ENCODE results near the gene FOXA3.
A peak's percentile ranks its signal among the peaks of the same experiment; 100 is the strongest.

Gene FOXA3

DNA sequence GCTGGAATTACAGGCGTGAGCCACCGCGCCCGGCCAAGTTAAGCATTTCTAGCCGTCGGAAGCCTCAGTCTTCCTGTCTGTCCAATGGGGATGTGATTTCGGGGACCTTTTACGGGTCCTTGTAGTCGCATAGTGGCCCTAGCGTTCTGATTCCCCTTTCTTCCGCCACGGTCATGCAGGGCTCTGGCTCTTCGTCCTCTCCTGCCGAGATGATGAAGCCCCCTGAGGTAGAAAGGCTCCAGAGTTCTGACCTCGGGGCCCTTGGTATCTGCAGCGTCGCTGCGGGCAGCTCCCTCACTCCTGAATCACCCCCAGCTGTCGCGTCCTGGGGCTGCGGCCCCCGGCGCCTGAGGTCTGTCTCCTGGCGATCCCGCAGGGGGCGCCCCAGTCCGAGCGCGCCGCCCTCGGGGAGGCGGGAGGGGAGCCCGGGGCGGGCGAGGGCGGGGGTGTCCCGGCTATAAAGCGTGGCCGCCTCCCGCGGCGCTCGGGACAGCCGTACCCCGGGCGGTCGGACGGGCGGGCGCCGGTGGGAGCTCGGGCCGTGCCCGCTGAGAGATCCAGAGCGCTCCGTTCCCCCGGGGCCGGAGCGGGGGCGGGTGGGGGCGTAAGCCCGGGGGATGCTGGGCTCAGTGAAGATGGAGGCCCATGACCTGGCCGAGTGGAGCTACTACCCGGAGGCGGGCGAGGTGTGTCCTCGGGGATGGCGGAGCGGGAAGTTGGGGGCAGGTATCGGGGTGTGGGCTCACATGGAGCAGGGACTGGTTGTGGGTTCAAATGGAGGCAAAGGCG, at the start of gene FOXA3:
Gene FOXA3 (plus strand): TSS at position 487 of the 789 bp plus-strand sequence. CDS start 131 bp downstream, at position 618.
- Histone ChIP-seq H3K4me3 (ENCODE audit: low read length) (peak within 1 kb of the TSS; percentile 30), H2AFZ (ENCODE audit: low read depth, low read length) (peak within 1 kb of the TSS; percentile 58), H3K36me3 (ENCODE audit: insufficient read depth, low read length) (peaks cover 11% of the 10 kb centered on the region)

DNA sequence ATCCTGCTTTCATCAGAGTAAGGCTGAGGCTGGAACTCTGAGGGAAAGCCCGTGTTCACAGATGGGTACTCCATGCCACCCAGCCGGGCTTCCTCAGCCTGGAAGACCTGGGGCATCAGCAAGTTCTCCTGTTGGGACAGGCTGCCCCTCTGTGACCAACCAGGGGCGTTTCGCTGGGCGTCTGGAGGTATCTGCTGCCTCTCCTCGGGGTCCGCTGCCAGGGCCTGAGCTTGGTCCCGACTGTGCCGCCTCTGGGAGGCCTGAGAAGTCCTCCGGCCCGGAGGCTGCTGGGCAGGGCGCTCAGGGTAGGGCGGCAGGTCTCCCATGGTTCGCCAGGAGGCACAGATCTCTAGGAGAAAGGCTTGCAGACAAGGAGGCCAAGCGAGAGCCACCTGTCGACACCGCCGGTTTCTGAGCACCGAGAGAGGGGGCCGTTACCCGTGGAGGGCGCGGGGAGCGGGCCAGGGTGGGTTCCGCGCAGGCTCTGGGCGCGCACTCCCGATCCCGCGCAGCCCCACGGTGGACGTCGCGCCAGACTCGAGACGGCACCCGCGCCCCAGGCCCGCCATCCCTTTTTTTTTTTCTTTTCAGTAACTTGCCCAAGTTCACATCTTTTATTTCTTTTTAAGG, 49.2 kb upstream of the FOXA3 start, which contains the start of gene RSPH6A:
Gene RSPH6A (minus strand): TSS at position 458 of the 630 bp plus-strand sequence. CDS start 132 bp downstream, at position 326.
- H3K9me3 ChIP-seq (ENCODE audit: low read length): no peaks in the 10 kb centered on the region
- H3K27me3 ChIP-seq (ENCODE audit: insufficient read depth, low read length): no peaks in the 10 kb centered on the region
- peak within 1 kb of the TSS; percentile 36 for H3K4me3 ChIP-seq (ENCODE audit: low read length)
- H3K4me1 ChIP-seq (ENCODE audit: insufficient read depth, low read length): peaks cover 15% of the 10 kb centered on the region
- H3K36me3 ChIP-seq (ENCODE audit: insufficient read depth, low read length): peaks cover 7% of the 10 kb centered on the region
- H2AFZ ChIP-seq (ENCODE audit: low read depth, low read length): no peak within 1 kb of the TSS

More for the DNA sequence above, at the start of gene FOXA3:
- Histone ChIP-seq H3K27me3 (ENCODE audit: insufficient read depth, low read length) (peaks cover 27% of the 10 kb centered on the region), H3K9me3 (ENCODE audit: low read length) (no peaks in the 10 kb centered on the region), H3K4me1 (ENCODE audit: insufficient read depth, low read length) (peaks cover 5% of the 10 kb centered on the region)

DNA sequence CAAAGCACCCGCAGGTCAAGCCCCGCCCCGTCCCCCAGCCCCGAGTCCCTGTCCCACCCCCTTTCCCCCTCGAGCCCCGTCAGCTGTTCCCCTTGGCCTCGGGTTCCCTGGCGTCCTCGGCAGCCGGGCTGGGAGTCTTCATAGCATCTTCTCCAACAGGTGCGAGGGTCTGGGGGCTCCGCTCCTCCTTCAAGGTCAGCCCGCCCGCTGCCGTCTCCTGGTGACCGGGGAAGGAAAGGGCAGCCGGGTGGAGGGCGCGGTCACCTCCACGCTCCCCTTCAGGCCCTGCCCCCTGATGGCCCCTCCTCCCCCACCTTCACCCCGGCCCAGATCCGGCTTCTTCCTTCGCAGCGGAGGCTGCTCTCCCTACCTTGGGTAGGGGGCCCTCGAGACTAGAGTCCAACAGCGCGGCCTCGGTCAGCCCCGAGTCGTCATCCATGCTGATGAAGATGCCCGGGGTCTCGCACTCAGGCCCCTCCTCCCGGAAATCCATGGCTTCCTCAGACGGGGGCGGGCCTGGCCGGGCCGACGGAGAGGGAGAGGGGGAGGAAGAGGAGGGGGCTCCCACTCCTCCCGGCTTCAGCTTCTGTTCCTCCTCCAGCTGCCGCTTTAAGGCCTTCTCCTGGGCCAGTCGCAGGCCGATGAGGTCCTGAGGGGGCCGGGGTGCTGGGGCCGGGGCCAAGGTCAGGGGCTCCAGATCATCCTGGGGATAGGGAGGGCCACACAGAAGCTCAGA, 48.5 kb upstream of the FOXA3 start:
- peaks cover 15% of the 10 kb centered on the region for H3K4me1 ChIP-seq (ENCODE audit: insufficient read depth, low read length)
- no peaks in the 10 kb centered on the region for H3K9me3 ChIP-seq (ENCODE audit: low read length)
- H2AFZ ChIP-seq (ENCODE audit: low read depth, low read length): no peak overlapping the region
- peak overlapping the region; percentile 36 for H3K4me3 ChIP-seq (ENCODE audit: low read length)
- no peaks in the 10 kb centered on the region for H3K27me3 ChIP-seq (ENCODE audit: insufficient read depth, low read length)
- H3K36me3 ChIP-seq (ENCODE audit: insufficient read depth, low read length): peaks cover 14% of the 10 kb centered on the region

DNA sequence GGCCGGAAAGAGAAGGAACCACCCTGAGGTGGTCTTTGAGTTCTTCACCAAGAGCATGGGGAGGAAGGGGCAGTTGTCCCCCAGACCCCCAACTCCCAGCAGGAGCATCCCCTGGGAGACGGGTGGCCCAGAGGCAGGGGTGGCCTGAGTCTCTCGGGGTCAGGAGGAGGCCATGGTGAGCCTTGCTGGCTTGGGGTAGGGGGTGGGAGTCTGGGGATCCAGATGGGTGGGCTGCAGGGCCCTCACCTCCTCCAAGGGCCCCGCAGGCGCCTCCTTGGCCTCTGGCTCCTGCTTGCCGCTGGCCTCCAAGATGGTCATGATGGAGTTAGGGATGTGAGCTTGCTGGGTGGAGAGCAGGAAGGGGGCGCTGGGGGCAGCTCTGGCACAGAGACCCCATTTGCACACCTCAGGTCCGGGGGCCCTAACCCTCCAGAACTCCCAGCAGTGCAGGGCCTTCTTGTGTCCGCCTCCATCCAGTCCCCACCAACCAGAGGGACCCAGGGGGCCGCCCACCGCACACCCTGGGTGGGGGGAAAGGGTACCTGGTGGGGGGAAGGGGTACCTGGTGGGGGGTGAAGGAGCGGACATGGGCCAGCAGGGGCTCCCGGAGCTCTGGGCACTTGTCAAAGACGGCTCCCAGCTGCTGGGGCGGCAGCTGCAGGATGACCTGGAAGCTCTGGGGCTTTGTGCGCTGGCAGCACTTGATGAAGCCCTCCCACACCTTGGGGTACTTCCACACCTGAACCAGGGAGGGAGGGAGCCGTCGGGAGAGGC, 47.7 kb upstream of the FOXA3 start:
- no peaks in the 10 kb centered on the region for H3K9me3 ChIP-seq (ENCODE audit: low read length)
- H2AFZ ChIP-seq (ENCODE audit: low read depth, low read length): no peak overlapping the region
- H3K36me3 ChIP-seq (ENCODE audit: insufficient read depth, low read length): peaks cover 20% of the 10 kb centered on the region
- H3K4me3 ChIP-seq (ENCODE audit: low read length): peak overlapping the region; percentile 36
- no peaks in the 10 kb centered on the region for H3K27me3 ChIP-seq (ENCODE audit: insufficient read depth, low read length)
- H3K4me1 ChIP-seq (ENCODE audit: insufficient read depth, low read length): peaks cover 15% of the 10 kb centered on the region

DNA sequence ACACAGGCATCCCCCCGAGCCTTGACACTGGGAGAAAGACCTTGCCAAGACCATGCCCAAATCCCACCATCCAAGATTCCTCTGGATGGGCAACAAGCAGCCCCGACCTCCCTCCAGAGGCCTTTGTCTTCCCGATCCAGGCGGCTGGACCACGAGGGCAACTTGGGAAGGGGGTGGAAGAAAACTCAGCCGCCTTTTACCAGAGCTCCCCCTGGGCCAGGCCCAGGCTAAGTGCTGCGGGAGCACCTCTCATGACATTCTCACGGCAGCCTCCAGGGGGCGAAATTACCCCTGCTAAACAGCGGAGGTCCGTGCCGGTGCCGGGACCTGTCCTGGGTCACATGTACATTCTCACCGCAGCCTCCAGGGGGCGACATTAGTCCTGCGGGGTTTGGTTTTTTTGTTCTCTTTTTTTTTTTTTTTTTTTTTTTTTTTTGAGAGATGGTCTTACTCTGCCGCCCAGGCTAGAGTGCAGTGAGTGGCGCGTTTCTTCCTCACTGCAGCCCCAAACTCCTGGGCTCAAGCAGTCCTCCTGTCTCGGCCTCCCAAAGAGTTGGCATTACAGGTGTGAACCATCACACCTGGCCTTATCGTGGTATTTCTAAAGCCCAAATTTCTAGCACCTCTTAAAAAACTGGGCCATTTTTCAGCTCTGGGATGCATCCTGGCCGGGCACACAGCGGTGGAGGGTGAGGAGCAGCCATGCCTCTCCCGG, 47.0 kb upstream of the FOXA3 start:
- no peak overlapping the region for H3K4me3 ChIP-seq (ENCODE audit: low read length)
- H3K4me1 ChIP-seq (ENCODE audit: insufficient read depth, low read length): peaks cover 15% of the 10 kb centered on the region
- H3K9me3 ChIP-seq (ENCODE audit: low read length): no peaks in the 10 kb centered on the region
- peaks cover 25% of the 10 kb centered on the region for H3K36me3 ChIP-seq (ENCODE audit: insufficient read depth, low read length)
- no peak overlapping the region for H2AFZ ChIP-seq (ENCODE audit: low read depth, low read length)
- H3K27me3 ChIP-seq (ENCODE audit: insufficient read depth, low read length): no peaks in the 10 kb centered on the region

DNA sequence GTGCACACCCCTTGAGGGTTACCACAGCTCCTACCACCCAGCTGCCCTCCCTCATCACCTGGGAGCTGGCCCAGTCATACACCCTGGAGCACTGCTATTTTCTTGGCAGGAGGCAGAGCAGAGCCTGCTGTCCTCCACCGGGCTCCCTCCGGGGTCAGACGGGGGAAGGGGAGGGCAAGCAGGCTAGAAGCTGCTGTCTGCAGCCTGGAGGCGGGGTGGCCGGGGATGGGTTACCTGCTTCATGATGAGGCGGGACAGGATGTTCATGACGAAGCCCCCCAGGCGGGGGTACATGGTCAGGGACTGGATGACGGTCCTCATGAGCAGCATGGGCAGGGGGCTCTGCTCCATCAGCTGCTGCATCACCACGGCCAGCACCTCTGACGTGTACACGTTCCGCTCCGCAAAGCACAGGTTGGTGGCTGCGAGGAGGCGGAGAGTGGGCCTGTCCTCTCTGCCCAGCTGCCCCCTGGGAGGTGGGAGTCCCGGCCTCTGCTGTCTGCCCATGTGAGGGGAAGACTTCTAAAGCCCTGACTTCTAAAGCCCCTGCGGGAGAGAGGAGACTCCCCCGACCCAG, 46.3 kb upstream of the FOXA3 start:
- no peaks in the 10 kb centered on the region for H3K27me3 ChIP-seq (ENCODE audit: insufficient read depth, low read length)
- peaks cover 30% of the 10 kb centered on the region for H3K36me3 ChIP-seq (ENCODE audit: insufficient read depth, low read length)
- no peak overlapping the region for H3K4me3 ChIP-seq (ENCODE audit: low read length)
- peaks cover 15% of the 10 kb centered on the region for H3K4me1 ChIP-seq (ENCODE audit: insufficient read depth, low read length)
- no peaks in the 10 kb centered on the region for H3K9me3 ChIP-seq (ENCODE audit: low read length)
- no peak overlapping the region for H2AFZ ChIP-seq (ENCODE audit: low read depth, low read length)

DNA sequence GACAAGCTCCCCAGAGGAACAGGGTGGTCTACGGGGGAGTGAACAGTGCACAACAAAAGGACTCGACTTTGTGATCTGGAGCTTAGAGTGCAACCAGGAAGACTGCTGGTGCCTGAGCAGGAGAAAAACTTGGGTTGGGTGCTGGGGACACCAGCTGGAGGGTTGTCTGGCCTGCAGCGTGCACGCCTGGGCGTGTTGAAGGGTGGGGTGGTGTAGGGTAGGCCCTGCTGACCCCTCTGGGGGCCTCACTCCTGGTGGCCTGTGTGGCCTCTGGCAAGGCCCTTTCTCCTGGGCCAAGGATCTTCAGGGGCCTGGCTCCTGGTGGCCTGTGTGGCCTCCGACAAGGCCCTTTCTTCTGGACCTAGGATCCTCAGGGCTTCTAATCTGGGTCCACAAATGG, 44.4 kb upstream of the FOXA3 start:
- Histone ChIP-seq H3K27me3 (ENCODE audit: insufficient read depth, low read length) (no peaks in the 10 kb centered on the region), H3K4me3 (ENCODE audit: low read length) (no peak overlapping the region), H3K9me3 (ENCODE audit: low read length) (no peaks in the 10 kb centered on the region), H3K4me1 (ENCODE audit: insufficient read depth, low read length) (peaks cover 15% of the 10 kb centered on the region), H3K36me3 (ENCODE audit: insufficient read depth, low read length) (peaks cover 48% of the 10 kb centered on the region), H2AFZ (ENCODE audit: low read depth, low read length) (no peak overlapping the region)

DNA sequence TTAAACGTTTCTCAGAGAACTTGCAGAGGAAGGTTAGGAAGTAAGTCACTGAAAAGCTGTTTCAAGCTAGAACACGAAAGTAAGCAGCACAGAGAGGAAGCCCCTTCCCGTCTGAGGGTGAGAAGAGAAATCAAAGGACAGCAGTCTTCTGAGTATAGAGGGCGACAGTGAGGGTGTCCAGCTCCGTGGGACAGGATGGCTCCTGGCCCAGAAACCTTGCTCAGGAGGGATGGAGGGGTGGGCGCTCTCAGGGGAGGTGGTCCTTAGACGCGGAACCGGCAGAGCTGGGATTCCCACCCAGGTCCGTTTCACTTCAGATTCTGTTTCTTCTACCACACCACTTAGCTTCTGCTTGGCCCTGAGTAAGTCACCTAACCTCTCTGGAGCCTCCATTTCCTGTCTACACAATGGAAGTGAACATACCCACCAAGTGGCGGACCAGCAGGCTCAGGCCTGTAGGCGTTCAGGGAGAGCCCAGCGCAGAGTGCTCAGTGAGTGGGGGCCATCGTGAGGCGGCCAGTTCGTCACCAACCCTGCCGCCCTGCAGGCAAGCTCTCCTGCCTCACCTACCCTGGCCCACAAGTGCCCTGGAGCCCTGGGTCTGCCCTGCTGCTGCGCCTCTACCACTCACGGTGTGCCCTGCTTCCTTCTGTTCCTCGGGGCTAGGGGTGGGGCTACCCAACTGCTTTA, 43.6 kb upstream of the FOXA3 start:
- Histone ChIP-seq H2AFZ (ENCODE audit: low read depth, low read length) (no peak overlapping the region), H3K27me3 (ENCODE audit: insufficient read depth, low read length) (no peaks in the 10 kb centered on the region), H3K9me3 (ENCODE audit: low read length) (no peaks in the 10 kb centered on the region), H3K4me3 (ENCODE audit: low read length) (no peak overlapping the region), H3K4me1 (ENCODE audit: insufficient read depth, low read length) (peaks cover 15% of the 10 kb centered on the region), H3K36me3 (ENCODE audit: insufficient read depth, low read length) (peaks cover 55% of the 10 kb centered on the region)

DNA sequence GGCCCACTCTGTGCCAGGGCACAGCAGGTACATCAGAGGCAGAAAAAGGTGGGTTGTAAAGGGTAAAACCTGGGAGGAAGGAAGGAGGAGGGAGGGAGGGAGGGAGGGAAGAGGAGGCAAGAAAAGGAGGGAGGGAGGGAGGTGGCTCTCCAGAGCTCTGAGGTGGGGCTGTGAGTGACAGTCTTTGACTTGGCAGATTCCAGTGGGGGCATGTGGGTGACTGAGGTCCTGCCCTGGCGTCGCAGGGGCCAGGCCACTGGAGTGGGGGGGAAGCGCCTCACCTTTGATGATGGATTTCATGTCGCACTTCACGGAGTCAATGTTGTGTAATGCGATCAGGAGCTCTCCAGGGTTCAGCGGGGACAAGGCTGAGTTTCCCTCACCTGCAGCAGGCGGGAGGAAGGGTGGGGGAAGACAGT, 43.0 kb upstream of the FOXA3 start:
- H3K4me1 ChIP-seq (ENCODE audit: insufficient read depth, low read length): peaks cover 14% of the 10 kb centered on the region
- no peak overlapping the region for H2AFZ ChIP-seq (ENCODE audit: low read depth, low read length)
- no peaks in the 10 kb centered on the region for H3K27me3 ChIP-seq (ENCODE audit: insufficient read depth, low read length)
- H3K36me3 ChIP-seq (ENCODE audit: insufficient read depth, low read length): peaks cover 61% of the 10 kb centered on the region
- no peaks in the 10 kb centered on the region for H3K9me3 ChIP-seq (ENCODE audit: low read length)
- no peak overlapping the region for H3K4me3 ChIP-seq (ENCODE audit: low read length)

DNA sequence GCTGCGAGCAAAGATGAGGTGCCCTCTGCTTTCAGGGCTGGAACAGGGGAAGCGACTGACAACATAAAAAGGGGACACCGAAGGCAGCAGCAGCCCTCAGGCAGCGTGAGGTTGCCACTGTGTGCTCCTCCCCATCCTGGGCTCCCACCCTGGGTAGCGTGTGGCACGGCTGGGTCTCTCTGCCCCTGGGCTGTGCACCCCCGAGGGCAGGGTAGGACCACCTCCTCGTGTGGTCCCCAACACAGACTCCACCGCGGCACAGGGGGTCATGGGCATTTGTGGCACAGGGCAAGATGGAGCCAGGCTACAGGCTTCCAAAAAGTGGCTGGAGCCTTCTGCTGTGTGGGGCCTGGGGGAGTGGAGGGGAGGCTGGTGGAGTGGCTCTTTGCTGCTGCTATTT, 42.6 kb upstream of the FOXA3 start:
- H3K27me3 ChIP-seq (ENCODE audit: insufficient read depth, low read length): no peaks in the 10 kb centered on the region
- no peak overlapping the region for H2AFZ ChIP-seq (ENCODE audit: low read depth, low read length)
- peaks cover 65% of the 10 kb centered on the region for H3K36me3 ChIP-seq (ENCODE audit: insufficient read depth, low read length)
- peaks cover 10% of the 10 kb centered on the region for H3K4me1 ChIP-seq (ENCODE audit: insufficient read depth, low read length)
- H3K4me3 ChIP-seq (ENCODE audit: low read length): no peak overlapping the region
- H3K9me3 ChIP-seq (ENCODE audit: low read length): no peaks in the 10 kb centered on the region

DNA sequence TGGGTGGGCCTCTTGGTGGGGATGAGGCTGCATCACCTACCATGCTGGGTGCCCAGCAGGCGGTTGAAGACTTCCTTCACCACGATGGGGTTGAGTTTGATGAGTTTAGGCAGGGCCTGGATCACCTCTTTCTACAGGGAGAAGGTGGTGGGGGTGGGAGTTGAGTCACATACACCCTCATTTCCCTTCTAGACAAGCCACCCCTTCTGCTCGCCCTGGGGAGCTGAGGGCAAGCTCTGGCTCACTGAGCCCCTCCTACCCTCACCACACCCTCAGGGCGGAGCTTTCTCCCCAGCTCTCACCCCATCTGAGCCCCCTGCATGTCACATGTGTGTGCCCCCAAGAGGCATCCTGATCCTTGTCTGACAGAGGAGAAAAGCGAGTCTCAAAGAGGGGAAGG, 41.4 kb upstream of the FOXA3 start:
- no peaks in the 10 kb centered on the region for H3K9me3 ChIP-seq (ENCODE audit: low read length)
- H3K4me3 ChIP-seq (ENCODE audit: low read length): no peak overlapping the region
- H3K27me3 ChIP-seq (ENCODE audit: insufficient read depth, low read length): no peaks in the 10 kb centered on the region
- H3K36me3 ChIP-seq (ENCODE audit: insufficient read depth, low read length): peaks cover 68% of the 10 kb centered on the region
- H3K4me1 ChIP-seq (ENCODE audit: insufficient read depth, low read length): peaks cover 6% of the 10 kb centered on the region
- H2AFZ ChIP-seq (ENCODE audit: low read depth, low read length): no peak overlapping the region

Measured in neuron (in vitro differentiated cells).